ENCODE data around the gene CMIP.

Gene CMIP

GRCh38 chr16:81592353-81592866 lies 147.8 kb downstream of the CMIP start:
- DNase-seq, result no peak

- DNase-seq, result no peak
Measured at GRCh38 chr16:81593481-81593880, 148.9 kb downstream of the CMIP start.

- DNase-seq, result no peak
Measured at GRCh38 chr16:81595629-81596292, 151.2 kb downstream of the CMIP start.

DNA sequence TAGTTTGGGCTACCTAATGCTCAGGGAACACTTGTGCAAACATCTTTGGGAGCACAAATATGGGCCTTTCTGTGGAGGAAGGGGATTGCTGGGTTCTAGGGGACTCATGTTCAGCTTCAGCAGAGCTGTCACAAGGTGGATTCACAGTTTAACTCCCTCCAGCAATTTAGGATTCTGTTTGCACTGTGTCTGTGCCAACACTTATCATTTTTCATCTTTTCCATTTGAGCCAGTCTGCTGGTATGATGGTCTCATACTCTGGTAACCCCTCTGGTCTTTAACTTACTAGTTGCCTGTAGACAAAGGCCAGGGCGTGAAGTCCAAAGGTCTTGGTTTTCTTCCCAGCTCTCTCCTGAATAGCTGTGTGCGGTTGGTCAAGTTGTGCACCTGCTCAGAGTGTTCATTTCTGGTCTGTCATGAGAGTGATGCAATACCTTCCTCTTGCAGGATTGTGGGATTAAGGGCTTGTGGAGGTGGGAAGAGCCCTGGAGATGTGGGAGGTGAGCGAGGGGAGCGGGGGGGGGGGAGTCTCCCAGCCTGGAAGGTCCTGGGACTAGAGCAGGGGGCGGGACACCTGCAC lies 152.6 kb downstream of the CMIP start:
- no peak for DNase-seq

DNA sequence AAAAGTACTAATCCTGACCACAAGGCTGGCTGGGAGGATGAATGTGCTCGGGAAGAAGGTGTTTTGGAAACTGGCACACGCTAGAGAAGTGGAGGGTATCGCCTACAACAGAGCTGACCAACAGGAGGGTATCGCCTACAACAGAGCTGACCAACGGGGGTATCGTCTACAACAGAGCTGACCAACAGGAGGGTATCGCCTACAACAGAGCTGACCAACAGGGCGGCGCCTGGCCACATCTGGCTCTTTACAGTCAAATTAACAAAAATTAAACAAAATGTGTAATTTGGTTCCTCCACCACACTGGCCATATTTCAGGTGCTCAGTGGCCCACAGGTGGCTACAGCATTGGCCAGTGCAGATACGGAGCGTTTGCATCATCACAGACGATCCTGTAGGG lies 153.5 kb downstream of the CMIP start:
- no peak for DNase-seq

DNA sequence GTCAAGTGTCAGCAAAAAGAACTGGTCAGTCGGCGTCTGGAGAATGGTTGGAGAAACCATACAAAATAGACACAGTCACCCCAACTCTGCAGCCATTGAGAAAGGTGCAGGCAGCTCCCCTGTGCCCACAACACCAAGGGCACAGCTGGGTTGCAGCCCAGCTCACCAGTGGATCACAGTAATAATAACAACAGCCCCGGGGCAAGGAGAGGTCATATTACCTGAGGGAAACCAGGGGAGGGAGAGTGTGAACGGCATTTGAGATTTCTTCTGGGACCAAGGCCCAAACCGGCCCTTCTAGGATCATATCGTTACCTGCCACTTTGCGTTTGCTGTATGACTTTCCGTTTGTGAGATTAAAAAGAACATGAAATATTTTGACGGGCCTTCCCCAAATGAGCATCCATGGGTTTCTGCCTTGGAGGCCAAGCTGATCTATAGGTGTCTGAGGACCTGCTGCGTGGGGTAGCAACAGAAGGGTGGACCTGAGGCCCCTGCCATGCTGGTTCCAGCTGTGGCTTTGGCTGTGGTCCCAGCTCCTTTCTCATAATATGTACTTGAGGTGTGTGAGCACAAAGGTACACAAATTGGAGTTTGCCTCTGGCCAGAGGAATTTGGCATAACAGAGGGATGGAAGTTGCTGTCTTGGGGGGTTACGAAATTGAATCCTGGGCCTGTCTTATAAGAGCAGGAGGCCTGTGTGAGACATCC lies 154.6 kb downstream of the CMIP start:
- DNase-seq, result peak in 1 of 2 experiments; percentile 10

- no peak for DNase-seq
Measured at GRCh38 chr16:81600275-81600674, 155.7 kb downstream of the CMIP start.

GRCh38 chr16:81601008-81601428 lies 156.4 kb downstream of the CMIP start:
- DNase-seq, result no peak

GRCh38 chr16:81601601-81602255 lies 157.1 kb downstream of the CMIP start:
- DNase-seq, result no peak

DNA sequence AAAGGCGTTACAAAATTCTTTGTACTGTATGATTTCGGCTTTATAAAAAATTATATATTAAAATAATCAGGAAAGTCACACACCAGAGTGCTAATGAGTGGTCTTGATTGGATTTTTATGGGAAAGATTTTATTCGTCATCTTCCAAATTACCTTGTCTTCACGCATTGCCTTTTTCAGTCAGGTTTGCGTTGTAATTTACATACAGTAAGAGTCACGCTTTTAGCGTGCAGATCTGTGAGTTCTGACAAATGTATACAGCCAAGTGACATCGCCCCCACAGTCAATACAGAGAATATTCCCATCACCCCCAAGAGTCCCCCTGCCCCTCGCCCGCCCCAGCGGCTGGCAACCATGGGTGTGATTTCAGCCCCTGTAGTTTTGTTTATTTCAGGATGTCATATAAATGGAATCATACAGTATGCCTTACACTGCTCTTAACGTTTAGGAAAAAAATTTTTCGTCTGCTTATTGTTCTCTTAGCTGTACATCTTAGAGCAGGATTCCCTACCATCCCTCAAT lies 157.7 kb downstream of the CMIP start:
- DNase-seq, result no peak

- DNase-seq, result no peak
Measured at GRCh38 chr16:81602792-81603191, 158.2 kb downstream of the CMIP start.

DNA sequence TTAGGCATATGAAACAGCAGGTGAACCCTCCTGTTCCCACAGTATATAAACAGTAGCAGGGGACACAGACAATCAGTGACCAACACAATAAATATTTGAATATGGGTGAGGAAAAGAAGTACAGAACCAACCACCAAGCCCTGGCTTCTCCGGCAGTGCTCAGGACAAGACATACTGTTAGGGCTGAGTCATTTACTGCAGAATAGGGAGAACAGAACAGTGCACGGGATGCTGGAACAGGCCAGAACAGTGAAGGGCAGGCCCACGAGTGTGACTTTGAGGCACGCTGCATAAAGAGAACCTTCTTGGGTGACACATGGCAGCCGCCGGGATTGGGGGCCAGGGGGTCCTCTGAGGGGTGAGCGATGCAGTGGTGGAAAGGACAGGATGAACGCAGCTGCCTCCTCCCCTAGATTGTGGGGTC lies 160.4 kb downstream of the CMIP start:
- DNase-seq, result no peak

DNA sequence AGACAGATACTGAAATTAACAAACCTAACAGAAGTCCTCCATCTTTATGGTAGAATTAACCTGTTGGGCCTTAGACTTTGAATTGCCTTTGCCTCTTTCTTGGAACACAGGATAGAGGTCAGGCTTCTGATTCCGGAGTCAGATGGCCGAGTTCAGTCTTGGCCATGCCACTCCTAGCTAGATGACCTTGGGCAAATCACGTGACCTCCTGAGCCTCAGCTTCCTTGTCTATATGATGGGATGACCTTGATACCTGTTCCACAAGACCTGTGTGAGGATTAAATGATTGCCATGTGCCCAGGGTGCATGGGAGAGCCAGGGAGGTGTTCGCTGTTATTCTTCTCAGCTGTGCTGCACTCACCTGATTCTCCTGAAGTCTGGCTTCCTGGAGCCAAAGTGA lies 161.4 kb downstream of the CMIP start:
- DNase-seq, result no peak

DNA sequence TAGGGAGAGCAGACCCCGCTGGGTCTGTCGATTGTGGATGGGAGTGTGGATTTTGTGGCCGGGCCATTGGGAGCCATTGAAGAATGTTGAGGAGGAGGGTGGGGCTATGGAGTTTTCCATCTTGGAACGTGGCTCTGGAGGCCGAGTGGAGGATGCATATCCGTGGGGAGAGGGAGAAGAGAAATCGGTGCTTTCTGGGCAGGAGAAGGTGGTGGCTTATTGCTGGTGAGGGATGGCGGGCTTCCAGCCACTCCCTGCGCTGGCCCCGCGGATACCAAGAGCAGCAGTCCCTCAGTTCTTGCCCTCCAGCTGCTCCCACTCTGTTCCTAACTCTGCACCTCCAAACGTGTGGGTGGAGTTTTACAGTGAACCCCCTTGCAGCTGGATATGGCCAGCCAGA lies 162.4 kb downstream of the CMIP start:
- no peak for DNase-seq

DNA sequence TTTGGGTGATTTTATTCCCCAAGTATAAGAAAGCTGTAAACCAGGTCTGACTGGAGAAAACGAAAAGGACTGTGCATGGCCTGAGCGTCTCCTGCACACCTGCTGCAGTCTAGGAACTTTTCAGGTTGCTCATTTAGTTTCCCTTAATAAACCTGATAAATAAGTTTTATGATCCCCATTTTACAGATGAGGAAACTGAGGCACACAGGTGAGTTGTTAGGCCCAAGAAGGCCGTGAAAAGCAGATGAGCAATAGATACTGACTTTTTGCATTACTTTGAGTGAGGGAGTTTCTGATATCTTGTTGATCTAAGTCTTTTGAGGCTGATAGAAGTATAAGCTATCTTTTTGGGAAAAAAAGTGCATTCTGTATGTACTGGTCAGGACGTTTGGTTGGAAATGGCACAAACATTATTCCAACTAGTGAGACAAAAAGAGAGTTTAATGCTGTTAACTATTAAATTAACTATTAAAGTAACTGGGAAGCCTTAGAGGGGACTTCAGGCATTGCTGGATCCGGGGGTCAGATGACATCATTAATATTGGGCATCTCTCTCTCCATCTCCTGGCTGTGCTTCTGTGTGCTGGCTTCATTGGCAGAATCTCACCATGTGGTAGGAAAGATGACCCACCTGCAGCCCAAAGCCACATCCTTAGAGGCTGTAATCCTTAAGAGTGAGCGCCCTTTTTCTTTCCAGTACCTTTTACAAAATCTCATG lies 163.4 kb downstream of the CMIP start:
- no peak for DNase-seq

DNA sequence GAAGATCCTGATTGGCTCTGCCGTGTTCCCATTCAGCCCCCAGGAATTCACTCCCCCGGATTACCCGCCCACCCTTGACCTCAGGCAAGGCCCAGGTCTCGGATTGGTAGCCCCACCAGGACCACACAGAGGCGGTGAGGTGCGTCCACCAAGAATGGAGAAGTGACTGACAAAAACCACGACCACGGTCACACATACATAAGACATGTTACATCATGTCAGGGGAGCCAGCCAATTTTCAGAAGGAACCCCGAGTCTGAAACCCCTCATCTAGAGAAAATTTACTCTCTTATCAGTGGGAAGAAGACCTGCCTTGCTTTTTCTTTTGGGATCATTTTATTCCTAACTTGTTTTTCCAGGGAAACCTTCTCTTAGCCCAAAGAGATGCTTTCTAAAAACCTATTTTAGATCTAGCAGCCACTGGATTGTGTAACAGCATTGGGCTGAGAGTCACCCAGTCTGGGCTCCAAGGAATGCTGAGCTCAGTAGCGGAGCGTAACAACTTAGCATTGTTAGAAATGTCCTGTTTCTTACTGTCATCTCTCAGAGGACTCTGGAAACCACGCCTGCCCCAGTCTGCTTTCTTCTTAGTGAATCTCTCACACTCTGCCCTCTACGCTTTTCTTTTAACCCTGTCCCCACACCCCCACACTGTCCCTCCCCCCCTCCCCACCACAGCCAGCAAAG lies 164.1 kb downstream of the CMIP start:
- no peak for DNase-seq

- DNase-seq, result no peak
Measured at GRCh38 chr16:81609323-81609892, 164.8 kb downstream of the CMIP start.

- DNase-seq, result no peak
Measured at GRCh38 chr16:81610144-81610842, 165.7 kb downstream of the CMIP start.

GRCh38 chr16:81610936-81611335 lies 166.3 kb downstream of the CMIP start:
- DNase-seq, result no peak

- no peak for DNase-seq
Measured at GRCh38 chr16:81611721-81612120, 167.1 kb downstream of the CMIP start.

Data from SHP77 (cell line).